ENCODE data around the gene ADGRB3.

ADGRB3 gene

GRCh38 chr6:68941345-68941744 lies 306.3 kb downstream of the ADGRB3 start:
- no peak for TF ChIP-seq CTCF (IDR thresholded peaks at IDR 0.05; ENCODE audit: low read length, missing control alignments)
- DNase-seq (ENCODE audit: low read depth), result no peak
- no peak overlapping the region for H3K4me3 ChIP-seq (replicated peaks; ENCODE audit: low read depth, low read length)

GRCh38 chr6:68947721-68948120 lies 312.6 kb downstream of the ADGRB3 start:
- no peak for TF ChIP-seq CTCF (IDR thresholded peaks at IDR 0.05; ENCODE audit: low read length, missing control alignments)
- H3K4me3 ChIP-seq (replicated peaks; ENCODE audit: low read depth, low read length), result no peak overlapping the region

GRCh38 chr6:68951270-68951669 lies 316.2 kb downstream of the ADGRB3 start:
- no peak overlapping the region for H3K4me3 ChIP-seq (replicated peaks; ENCODE audit: low read depth, low read length)
- no peak for DNase-seq (ENCODE audit: low read depth)
- TF ChIP-seq CTCF (IDR thresholded peaks at IDR 0.05; ENCODE audit: low read length, missing control alignments), result no peak

More at GRCh38 chr6:68947721-68948120, 312.6 kb downstream of the ADGRB3 start:
- no peak for DNase-seq (ENCODE audit: low read depth)

GRCh38 chr6:68958327-68958726 lies 323.2 kb downstream of the ADGRB3 start:
- TF ChIP-seq CTCF (IDR thresholded peaks at IDR 0.05; ENCODE audit: low read length, missing control alignments), result peak; percentile 25
- DNase-seq (ENCODE audit: low read depth), result peak; percentile 7
- H3K4me3 ChIP-seq (replicated peaks; ENCODE audit: low read depth, low read length), result no peak overlapping the region

GRCh38 chr6:68967549-68968300 lies 332.6 kb downstream of the ADGRB3 start:
- H3K4me3 ChIP-seq (replicated peaks; ENCODE audit: low read depth, low read length), result no peak overlapping the region
- peak; percentile 92 for TF ChIP-seq CTCF (IDR thresholded peaks at IDR 0.05; ENCODE audit: low read length, missing control alignments)
- DNase-seq (ENCODE audit: low read depth), result peak; percentile 64

GRCh38 chr6:68968301-68968649 lies 333.2 kb downstream of the ADGRB3 start:
- H3K4me3 ChIP-seq (replicated peaks; ENCODE audit: low read depth, low read length), result no peak overlapping the region
- no peak for TF ChIP-seq CTCF (IDR thresholded peaks at IDR 0.05; ENCODE audit: low read length, missing control alignments)
- DNase-seq (ENCODE audit: low read depth), result no peak

GRCh38 chr6:68973066-68973465 lies 338.0 kb downstream of the ADGRB3 start:
- no peak for TF ChIP-seq CTCF (IDR thresholded peaks at IDR 0.05; ENCODE audit: low read length, missing control alignments)
- H3K4me3 ChIP-seq (replicated peaks; ENCODE audit: low read depth, low read length), result no peak overlapping the region
- DNase-seq (ENCODE audit: low read depth), result no peak
